Chondrocyte (in vitro differentiated cells): ENCODE measurements around the gene TMEM45B. TPM values are rescaled to one million over a fixed set of nuclear protein-coding genes. Genes with fewer than 3 reads are reported as not detected.
"Not testable (repeated sequence)": the region's sequence is repeated elsewhere in the genome, so short reads cannot be mapped to it uniquely, and the experiment has no call there.

Source experiments
- DNase-seq: peaks from one replicate; pipeline ENCODE4 v3.0.0; 2021; ENCODE audit warnings: mixed read lengths, low spot score
- H3K27ac Mint-ChIP-seq: one replicate; pipeline ENCODE4 v1.8.0; 2021; ENCODE audit warnings: mild to moderate bottlenecking, moderate library complexity, mixed read lengths; ENCODE audit not compliant: unreplicated experiment
- H3K27me3 Mint-ChIP-seq: 2 replicates; pipeline ENCODE4 v1.8.0; 2021; ENCODE audit warnings: low read depth, mixed read lengths
- H3K36me3 Mint-ChIP-seq: 2 replicates; pipeline ENCODE4 v1.8.0; 2021; ENCODE audit warnings: low read depth, mixed read lengths
- H3K4me1 Mint-ChIP-seq: 2 replicates; pipeline ENCODE4 v1.8.0; 2021; ENCODE audit warnings: low read depth, mild to moderate bottlenecking, mixed read lengths
- H3K4me3 Mint-ChIP-seq: one replicate; pipeline ENCODE4 v1.8.0; 2021; ENCODE audit warnings: mild to moderate bottlenecking, moderate library complexity, mixed read lengths; ENCODE audit not compliant: unreplicated experiment
- H3K9me3 Mint-ChIP-seq: 2 replicates; pipeline ENCODE4 v1.8.0; 2021; ENCODE audit warnings: low read depth, mixed read lengths
- CTCF ChIP-seq: fragments of 200-600 bp; sonication (generic); IDR thresholded peaks from 2 replicates; pipeline ENCODE4 v1.5.0; 2021; ENCODE audit warnings: antibody characterized with exemption, mild to moderate bottlenecking, moderate library complexity
- total RNA-seq: library from RNA; stranded (reverse); gene quantifications from 3 replicates; pipeline ENCODE4 v1.2.1, GENCODE V29; 2021

TMEM45B gene
- total RNA-seq, 1 donor from 2014 or later: not detected

- Mint-ChIP-seq H3K36me3 (peaks cover 2% of the 10 kb centered on the region), H3K4me3 (no peak overlapping the region), H3K27ac (no peak overlapping the region), H3K9me3 (peaks cover 20% of the 10 kb centered on the region), H3K27me3 (peaks cover 51% of the 10 kb centered on the region), H3K4me1 (peaks cover 4% of the 10 kb centered on the region)
- TF ChIP-seq CTCF: no peak
- DNase-seq: no peak
Observed at GRCh38 chr11:129795089-129795488, 20.6 kb upstream of the TMEM45B start.

- Mint-ChIP-seq H3K4me1 (no peaks in the 10 kb centered on the region), H3K4me3 (no peak overlapping the region), H3K9me3 (peaks cover 20% of the 10 kb centered on the region), H3K27me3 (peaks cover 39% of the 10 kb centered on the region), H3K36me3 (peaks cover 2% of the 10 kb centered on the region), H3K27ac (no peak overlapping the region)
- no peak for DNase-seq
- TF ChIP-seq CTCF: no peak
Observed at GRCh38 chr11:129798212-129798611, 17.4 kb upstream of the TMEM45B start.

GRCh38 chr11:129800162-129800561, 15.5 kb upstream of the TMEM45B start:
- H3K27ac Mint-ChIP-seq, H3K4me3 Mint-ChIP-seq, DNase-seq, H3K4me1 Mint-ChIP-seq, H3K36me3 Mint-ChIP-seq: not testable (repeated sequence)
- H3K9me3 Mint-ChIP-seq: peaks cover 28% of the 10 kb centered on the region
- peaks cover 50% of the 10 kb centered on the region for H3K27me3 Mint-ChIP-seq

- no peak for TF ChIP-seq CTCF
- Mint-ChIP-seq H3K9me3 (peaks cover 24% of the 10 kb centered on the region), H3K4me3 (no peak overlapping the region), H3K27ac (no peak overlapping the region), H3K36me3 (peaks cover 4% of the 10 kb centered on the region), H3K27me3 (peaks cover 53% of the 10 kb centered on the region), H3K4me1 (no peaks in the 10 kb centered on the region)
- no peak for DNase-seq
Observed at GRCh38 chr11:129800655-129801054, 15.0 kb upstream of the TMEM45B start.

- peaks cover 4% of the 10 kb centered on the region for H3K36me3 Mint-ChIP-seq
- peaks cover 31% of the 10 kb centered on the region for H3K9me3 Mint-ChIP-seq
- H3K27me3 Mint-ChIP-seq: peaks cover 68% of the 10 kb centered on the region
- H3K4me3 Mint-ChIP-seq: no peak overlapping the region
- no peak overlapping the region for H3K27ac Mint-ChIP-seq
- H3K4me1 Mint-ChIP-seq: no peaks in the 10 kb centered on the region
- no peak for TF ChIP-seq CTCF
- no peak for DNase-seq
Observed at GRCh38 chr11:129803533-129803932, 12.1 kb upstream of the TMEM45B start.

- Mint-ChIP-seq H3K4me3 (no peak overlapping the region), H3K4me1 (no peaks in the 10 kb centered on the region), H3K36me3 (peaks cover 2% of the 10 kb centered on the region), H3K27me3 (peaks cover 64% of the 10 kb centered on the region), H3K9me3 (peaks cover 29% of the 10 kb centered on the region), H3K27ac (no peak overlapping the region)
- DNase-seq: no peak
- no peak for TF ChIP-seq CTCF
Observed at GRCh38 chr11:129804012-129804411, 11.6 kb upstream of the TMEM45B start.

- Mint-ChIP-seq H3K27me3 (peaks cover 61% of the 10 kb centered on the region), H3K9me3 (peaks cover 22% of the 10 kb centered on the region)
- H3K4me3 Mint-ChIP-seq, H3K4me1 Mint-ChIP-seq, H3K36me3 Mint-ChIP-seq, H3K27ac Mint-ChIP-seq, DNase-seq: not testable (repeated sequence)
Observed at GRCh38 chr11:129808241-129808640, 7.4 kb upstream of the TMEM45B start.
